Keratinocyte (primary cell): Measurements from ENCODE around the gene ERCC1. TPM values are rescaled to one million over a fixed set of nuclear protein-coding genes. Genes with fewer than 3 reads are reported as not detected.

Source experiments
- DNase-seq: peaks from one replicate; pipeline ENCODE4 v3.0.0-alpha.2; 2011; ENCODE audit warnings: low read depth, missing footprints, low spot score
- FAIRE-seq: peaks from 2 replicates; lab custom pipeline; 2011; peaks lifted over from hg19 to GRCh38; lab: Jason Lieb, UNC
- H2AFZ ChIP-seq: 2 replicates; pipeline ENCODE4 v1.6.0; 2012; ENCODE audit warnings: low read length, control low read depth, inconsistent platforms; ENCODE audit not compliant: control insufficient read depth
- H3K27ac ChIP-seq: 2 replicates; pipeline ENCODE4 v1.5.1; 2011; ENCODE audit warnings: low read length; ENCODE audit not compliant: control insufficient read depth, insufficient read depth
- H3K27me3 ChIP-seq: 3 replicates; pipeline ENCODE4 v1.6.0; 2011; ENCODE audit warnings: low read length; ENCODE audit not compliant: control insufficient read depth, insufficient read depth; ENCODE audit errors: extremely low read depth
- H3K36me3 ChIP-seq, 2 experiments: 2 replicates in 1 of 2; 3 replicates in 1 of 2; pipeline ENCODE4 v1.5.1; 2011; ENCODE audit warnings: low read length in 2 of 2, mild to moderate bottlenecking in 1 of 2; ENCODE audit not compliant: control insufficient read depth in 2 of 2, insufficient read depth in 2 of 2; ENCODE audit errors: extremely low read depth in 1 of 2
- H3K4me1 ChIP-seq: 3 replicates; pipeline ENCODE4 v1.5.1; 2011; ENCODE audit warnings: low read length; ENCODE audit not compliant: control insufficient read depth, insufficient read depth; ENCODE audit errors: extremely low read depth
- H3K4me2 ChIP-seq: 3 replicates; pipeline ENCODE4 v1.6.0; 2011; ENCODE audit warnings: low read depth, low read length; ENCODE audit not compliant: control insufficient read depth, insufficient read depth; ENCODE audit errors: extremely low read depth
- H3K4me3 ChIP-seq, 3 experiments: fragments of 200-600 bp in 1 of 3; sonication (generic) in 1 of 3; 2 replicates in 2 of 3; 3 replicates in 1 of 3; pipeline ENCODE4 v1.5.1; 2011 to 2016; ENCODE audit warnings: low read length in 3 of 3, mild to moderate bottlenecking in 3 of 3, control low read depth in 2 of 3, inconsistent platforms in 1 of 3, low read depth in 1 of 3, mixed read lengths in 1 of 3, mixed run types in 1 of 3, moderate library complexity in 1 of 3; ENCODE audit not compliant: control insufficient read depth in 2 of 3, insufficient read depth in 2 of 3; ENCODE audit errors: extremely low read depth in 1 of 3
- H3K79me2 ChIP-seq: 2 replicates; pipeline ENCODE4 v1.6.0; 2012; ENCODE audit warnings: low read length; ENCODE audit not compliant: control insufficient read depth, insufficient read depth
- H3K9ac ChIP-seq: 3 replicates; pipeline ENCODE4 v1.6.0; 2011; ENCODE audit warnings: low read length; ENCODE audit not compliant: control insufficient read depth, insufficient read depth; ENCODE audit errors: extremely low read depth
- H3K9me1 ChIP-seq: 3 replicates; pipeline ENCODE4 v1.6.0; 2011; ENCODE audit warnings: low read length; ENCODE audit not compliant: control insufficient read depth, insufficient read depth; ENCODE audit errors: extremely low read depth
- H3K9me3 ChIP-seq: 2 replicates; pipeline ENCODE4 v1.5.1; 2012; ENCODE audit warnings: low read depth, low read length; ENCODE audit not compliant: control insufficient read depth
- H4K20me1 ChIP-seq: 3 replicates; pipeline ENCODE4 v1.6.0; 2011; ENCODE audit warnings: low read length; ENCODE audit not compliant: control insufficient read depth, insufficient read depth; ENCODE audit errors: extremely low read depth
- CTCF ChIP-seq, 3 experiments: IDR thresholded peaks in 1 of 3; conservative IDR thresholded peaks in 1 of 3; optimal IDR thresholded peaks in 1 of 3; 2 replicates in 2 of 3; 3 replicates in 1 of 3; pipeline versions ENCODE3 to v1.5.1; 2011; ENCODE audit warnings: low read length in 3 of 3, mild to moderate bottlenecking in 3 of 3, moderate library complexity in 2 of 3, control low read depth in 1 of 3, inconsistent platforms in 1 of 3; ENCODE audit not compliant: insufficient read depth in 2 of 3; ENCODE audit errors: extremely low read depth in 1 of 3
- EZH2 ChIP-seq: IDR thresholded peaks from one replicate; pipeline ENCODE4 v1.6.1; 2012; ENCODE audit warnings: inconsistent platforms, mild to moderate bottlenecking, low read length, moderate library complexity
- dilution Hi-C: fragments of 300-500 bp; cut with MboI; formaldehyde crosslinking; loops from one replicate; pipeline ENCODE4 v1.7.0; 2020; ENCODE audit warnings: low sequenced_read_pairs; ENCODE audit not compliant: extremely low pct_ligation_motif_present
- polyA plus RNA-seq, 5 experiments: library from polyadenylated mRNA; depleted of rRNA in 3 of 5; stranded (reverse) in 3 of 5; stranded (forward) in 1 of 5; unstranded in 1 of 5; fragments of >200 nt; gene quantifications; 1 replicate in 1 of 5; 2 replicates in 3 of 5; 3 replicates in 1 of 5; pipeline versions ENCODE4 v1.2.1 to v1.2.3, GENCODE V29; 2011 to 2012; ENCODE audit warnings: missing spikeins in 2 of 5, low read depth in 1 of 5, low replicate concordance in 1 of 5

Gene ERCC1
- polyA plus RNA-seq, 1 donor (not counting 4 experiments of a cell fraction or from before 2014, with no cell fraction given) = 175 TPM

GRCh38 chr19:45403781-45404556 lies 19.7 kb downstream of the ERCC1 start:
- peak overlapping the region; percentile 96 to 98 (median 97) for H3K4me3 ChIP-seq
- peak overlapping the region; percentile 97 for H3K9ac ChIP-seq
- H2AFZ ChIP-seq = no peak overlapping the region
- no peaks in the 10 kb centered on the region for H3K9me1 ChIP-seq
- peak; percentile 71 to 76 (median 72) for TF ChIP-seq CTCF (optimal IDR thresholded peaks at IDR 0.05 in 1 of 3, IDR thresholded peaks at IDR 0.05 in 1 of 3, conservative IDR thresholded peaks at IDR 0.05 in 1 of 3; ENCODE audit: extremely low read depth in 1 of 3, insufficient read depth in 2 of 3, low read length in 3 of 3)
- TF ChIP-seq EZH2 = no peak
- H3K27ac ChIP-seq = peak overlapping the region; percentile 97
- no peaks in the 10 kb centered on the region for H4K20me1 ChIP-seq
- dilution Hi-C loops = no loop called here
- H3K27me3 ChIP-seq = no peaks in the 10 kb centered on the region
- peaks cover 66% of the 10 kb centered on the region for H3K79me2 ChIP-seq
- peaks cover 3 to 26% of the 10 kb centered on the region in 2 experiments for H3K36me3 ChIP-seq
- FAIRE-seq (peak; percentile 58), DNase-seq (peak; percentile 75)
- no peaks in the 10 kb centered on the region for H3K9me3 ChIP-seq
- peaks cover 35% of the 10 kb centered on the region for H3K4me1 ChIP-seq
- H3K4me2 ChIP-seq = peak overlapping the region; percentile 99

- Histone ChIP-seq H3K79me2 (peaks cover 67% of the 10 kb centered on the region), H3K9ac (peak overlapping the region; percentile 97)
Measured at GRCh38 chr19:45403272-45403671, 20.4 kb downstream of the ERCC1 start.

More at GRCh38 chr19:45403272-45403671, 20.4 kb downstream of the ERCC1 start:
- dilution Hi-C loops = no loop called here
- DNase-seq = no peak
- peak overlapping the region; percentile 99 for H3K4me2 ChIP-seq
- H3K4me3 ChIP-seq = peak overlapping the region; percentile 96 to 98 (median 97)
- H3K4me1 ChIP-seq = peaks cover 35% of the 10 kb centered on the region
- no peaks in the 10 kb centered on the region for H4K20me1 ChIP-seq
- TF ChIP-seq CTCF (optimal IDR thresholded peaks at IDR 0.05 in 1 of 3, IDR thresholded peaks at IDR 0.05 in 1 of 3, conservative IDR thresholded peaks at IDR 0.05 in 1 of 3; ENCODE audit: extremely low read depth in 1 of 3, insufficient read depth in 2 of 3, low read length in 3 of 3) (no peak), EZH2 (no peak)
- H3K9me3 ChIP-seq = no peaks in the 10 kb centered on the region
- H3K27ac ChIP-seq = peak overlapping the region; percentile 97
- H3K36me3 ChIP-seq = peaks cover 3 to 26% of the 10 kb centered on the region in 2 experiments
- no peak for FAIRE-seq
- no peaks in the 10 kb centered on the region for H3K9me1 ChIP-seq
- no peaks in the 10 kb centered on the region for H3K27me3 ChIP-seq
- no peak overlapping the region for H2AFZ ChIP-seq
